Glutamatergic neuron (in vitro differentiated cells): ENCODE data around the gene FANCL. TPM values are rescaled to one million over a fixed set of nuclear protein-coding genes. Genes with fewer than 3 reads are reported as not detected.

Experiments
- DNase-seq: peaks from one replicate; pipeline ENCODE4 v3.0.0; 2022
- H3K27ac Mint-ChIP-seq: one replicate; pipeline ENCODE4 v1.8.0; 2020; ENCODE audit warnings: mild to moderate bottlenecking, mixed read lengths, inconsistent platforms; ENCODE audit not compliant: unreplicated experiment
- H3K27me3 Mint-ChIP-seq: one replicate; pipeline ENCODE4 v1.8.0; 2020; ENCODE audit warnings: mild to moderate bottlenecking, moderate library complexity, mixed read lengths, inconsistent platforms; ENCODE audit not compliant: unreplicated experiment
- H3K36me3 Mint-ChIP-seq: one replicate; pipeline ENCODE4 v1.8.0; 2020; ENCODE audit warnings: mild to moderate bottlenecking, mixed read lengths, inconsistent platforms; ENCODE audit not compliant: unreplicated experiment
- H3K4me1 Mint-ChIP-seq: one replicate; pipeline ENCODE4 v1.8.0; 2020; ENCODE audit warnings: mild to moderate bottlenecking, low read depth, mixed read lengths, inconsistent platforms; ENCODE audit not compliant: unreplicated experiment
- H3K4me3 Mint-ChIP-seq: one replicate; pipeline ENCODE4 v1.8.0; 2020; ENCODE audit warnings: mild to moderate bottlenecking, mixed read lengths, inconsistent platforms; ENCODE audit not compliant: unreplicated experiment
- H3K9me3 Mint-ChIP-seq: one replicate; pipeline ENCODE4 v1.8.0; 2020; ENCODE audit warnings: mild to moderate bottlenecking, moderate library complexity, mixed read lengths, inconsistent platforms; ENCODE audit not compliant: unreplicated experiment
- total RNA-seq: library from RNA; stranded (reverse); fragmentation: NEBNext Ultra II Directional; extraction: Animal tissue kit (Norgen Biotek cat#: 25700); gene quantifications from one replicate; pipeline ENCODE4 v1.2.1, GENCODE V29; 2021; ENCODE audit not compliant: unreplicated experiment
- TF ChIP-seq, protein P1 (sequence below): fragments of 200-600 bp; sonication (generic); IDR thresholded peaks from one replicate; pipeline ENCODE4 v1.5.0; 2021; ENCODE audit not compliant: partially characterized antibody, unreplicated experiment

The FANCL gene
- total RNA-seq, 1 donor from 2014 or later = 16.5 TPM

GRCh38 chr2:58140508-58141072, 100.5 kb downstream of the FANCL start:
- no peak for DNase-seq
- Mint-ChIP-seq H3K36me3 (no peaks in the 10 kb centered on the region), H3K4me1 (no peaks in the 10 kb centered on the region), H3K27me3 (no peaks in the 10 kb centered on the region), H3K9me3 (no peaks in the 10 kb centered on the region), H3K4me3 (no peak overlapping the region), H3K27ac (no peak overlapping the region)
- TF ChIP-seq, protein P1, sequence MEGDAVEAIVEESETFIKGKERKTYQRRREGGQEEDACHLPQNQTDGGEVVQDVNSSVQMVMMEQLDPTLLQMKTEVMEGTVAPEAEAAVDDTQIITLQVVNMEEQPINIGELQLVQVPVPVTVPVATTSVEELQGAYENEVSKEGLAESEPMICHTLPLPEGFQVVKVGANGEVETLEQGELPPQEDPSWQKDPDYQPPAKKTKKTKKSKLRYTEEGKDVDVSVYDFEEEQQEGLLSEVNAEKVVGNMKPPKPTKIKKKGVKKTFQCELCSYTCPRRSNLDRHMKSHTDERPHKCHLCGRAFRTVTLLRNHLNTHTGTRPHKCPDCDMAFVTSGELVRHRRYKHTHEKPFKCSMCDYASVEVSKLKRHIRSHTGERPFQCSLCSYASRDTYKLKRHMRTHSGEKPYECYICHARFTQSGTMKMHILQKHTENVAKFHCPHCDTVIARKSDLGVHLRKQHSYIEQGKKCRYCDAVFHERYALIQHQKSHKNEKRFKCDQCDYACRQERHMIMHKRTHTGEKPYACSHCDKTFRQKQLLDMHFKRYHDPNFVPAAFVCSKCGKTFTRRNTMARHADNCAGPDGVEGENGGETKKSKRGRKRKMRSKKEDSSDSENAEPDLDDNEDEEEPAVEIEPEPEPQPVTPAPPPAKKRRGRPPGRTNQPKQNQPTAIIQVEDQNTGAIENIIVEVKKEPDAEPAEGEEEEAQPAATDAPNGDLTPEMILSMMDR = no peak

- TF ChIP-seq, protein P1 = no peak
- Mint-ChIP-seq H3K36me3 (no peaks in the 10 kb centered on the region), H3K4me3 (no peak overlapping the region), H3K9me3 (no peaks in the 10 kb centered on the region), H3K27me3 (no peaks in the 10 kb centered on the region), H3K4me1 (no peaks in the 10 kb centered on the region), H3K27ac (no peak overlapping the region)
- no peak for DNase-seq
These were observed 102.6 kb downstream of the FANCL start for GRCh38 chr2:58138396-58139030.

- no peaks in the 10 kb centered on the region for H3K36me3 Mint-ChIP-seq
- no peaks in the 10 kb centered on the region for H3K27me3 Mint-ChIP-seq
- DNase-seq = no peak
- no peaks in the 10 kb centered on the region for H3K9me3 Mint-ChIP-seq
- H3K27ac Mint-ChIP-seq = no peak overlapping the region
- no peaks in the 10 kb centered on the region for H3K4me1 Mint-ChIP-seq
- H3K4me3 Mint-ChIP-seq = no peak overlapping the region
- TF ChIP-seq, protein P1 = no peak
These were observed 103.3 kb downstream of the FANCL start for GRCh38 chr2:58137856-58138255.

GRCh38 chr2:58137221-58137620, 103.9 kb downstream of the FANCL start:
- TF ChIP-seq, protein P1 = no peak
- Mint-ChIP-seq H3K4me1 (no peaks in the 10 kb centered on the region), H3K27me3 (no peaks in the 10 kb centered on the region), H3K9me3 (no peaks in the 10 kb centered on the region), H3K4me3 (no peak overlapping the region), H3K36me3 (no peaks in the 10 kb centered on the region), H3K27ac (no peak overlapping the region)
- DNase-seq = no peak

DNA sequence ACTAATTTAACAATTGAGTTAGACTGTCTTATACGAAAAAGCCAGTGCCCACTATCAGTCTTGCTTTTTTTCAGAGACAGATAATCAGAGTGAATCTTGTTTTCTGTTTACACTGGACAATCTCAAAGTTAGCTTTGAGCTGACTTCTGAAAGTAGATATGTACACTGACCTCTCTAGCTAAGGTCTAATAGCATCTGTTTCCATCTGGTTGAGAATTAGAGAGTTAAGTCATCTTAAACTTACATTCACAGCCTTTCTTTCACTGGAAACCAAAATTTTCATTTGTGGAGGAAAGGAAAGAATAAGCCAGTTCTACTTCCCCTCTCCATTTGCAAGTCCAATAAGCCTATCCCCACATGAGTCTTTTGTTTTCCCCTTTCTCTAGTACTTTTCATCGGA, 105.3 kb downstream of the FANCL start:
- H3K27me3 Mint-ChIP-seq = no peaks in the 10 kb centered on the region
- H3K27ac Mint-ChIP-seq = no peak overlapping the region
- DNase-seq = no peak
- TF ChIP-seq, protein P1 = no peak
- H3K9me3 Mint-ChIP-seq = no peaks in the 10 kb centered on the region
- peaks cover 2% of the 10 kb centered on the region for H3K4me1 Mint-ChIP-seq
- no peaks in the 10 kb centered on the region for H3K36me3 Mint-ChIP-seq
- no peak overlapping the region for H3K4me3 Mint-ChIP-seq
